Lower leg skin (tissue), 4 donors: ENCODE data around the gene NCKAP5L. TPM values are rescaled to one million over a fixed set of nuclear protein-coding genes. Genes with fewer than 3 reads are reported as not detected.
A peak's percentile ranks its signal among the peaks of the same experiment; 100 is the strongest.
"Not testable (repeated sequence)": the region's sequence is repeated elsewhere in the genome, so short reads cannot be mapped to it uniquely, and the experiment has no call there.

Experiments used
- DNase-seq, 2 donors: peaks; one replicate each; pipeline ENCODE4 v3.0.0-alpha.2; 2019; ENCODE audit warnings: low spot score in 2 of 2
- H3K4me3 ChIP-seq: fragments of 200-600 bp; sonication (generic); 2 replicates; pipeline ENCODE4 v1.5.1; 2017; ENCODE audit warnings: mild to moderate bottlenecking, low read depth; ENCODE audit not compliant: poor library complexity, severe bottlenecking
- POLR2A ChIP-seq, 2 donors: fragments of 450-650 bp; IDR thresholded peaks; one replicate each; pipeline ENCODE4 v1.6.1; 2016 to 2017; ENCODE audit warnings: antibody characterized with exemption in 2 of 2, mild to moderate bottlenecking in 1 of 2, moderate library complexity in 1 of 2
- WGBS, 2 donors: methylation state at CpG; one replicate each; pipeline ENCODE4 v1.1.5; 2018; 5-methylcytosine and 5-hydroxymethylcytosine counted together
- intact Hi-C: fragments of 100-400 bp; cut with DNase I; formaldehyde crosslinking; loops from one replicate; pipeline ENCODE4 v1.15.0; 2023; ENCODE audit warnings: low total_unique reads
- total RNA-seq, 4 donors: library from RNA; depleted of rRNA; stranded (reverse); fragments of >200 nt; gene quantifications; one replicate each; pipeline ENCODE4 v1.1.0, GENCODE V29; 2016
- TF ChIP-seq, protein P1 (sequence below), 3 donors: fragments of 450-650 bp; IDR thresholded peaks; one replicate each; pipeline ENCODE4 v1.5.1; 2016; ENCODE audit warnings: antibody characterized with exemption in 3 of 3, mild to moderate bottlenecking in 3 of 3, moderate library complexity in 2 of 3

Gene NCKAP5L
- total RNA-seq, 4 donors from 2014 or later, result 6.1 to 12.9 (median 9.0) TPM

DNA sequence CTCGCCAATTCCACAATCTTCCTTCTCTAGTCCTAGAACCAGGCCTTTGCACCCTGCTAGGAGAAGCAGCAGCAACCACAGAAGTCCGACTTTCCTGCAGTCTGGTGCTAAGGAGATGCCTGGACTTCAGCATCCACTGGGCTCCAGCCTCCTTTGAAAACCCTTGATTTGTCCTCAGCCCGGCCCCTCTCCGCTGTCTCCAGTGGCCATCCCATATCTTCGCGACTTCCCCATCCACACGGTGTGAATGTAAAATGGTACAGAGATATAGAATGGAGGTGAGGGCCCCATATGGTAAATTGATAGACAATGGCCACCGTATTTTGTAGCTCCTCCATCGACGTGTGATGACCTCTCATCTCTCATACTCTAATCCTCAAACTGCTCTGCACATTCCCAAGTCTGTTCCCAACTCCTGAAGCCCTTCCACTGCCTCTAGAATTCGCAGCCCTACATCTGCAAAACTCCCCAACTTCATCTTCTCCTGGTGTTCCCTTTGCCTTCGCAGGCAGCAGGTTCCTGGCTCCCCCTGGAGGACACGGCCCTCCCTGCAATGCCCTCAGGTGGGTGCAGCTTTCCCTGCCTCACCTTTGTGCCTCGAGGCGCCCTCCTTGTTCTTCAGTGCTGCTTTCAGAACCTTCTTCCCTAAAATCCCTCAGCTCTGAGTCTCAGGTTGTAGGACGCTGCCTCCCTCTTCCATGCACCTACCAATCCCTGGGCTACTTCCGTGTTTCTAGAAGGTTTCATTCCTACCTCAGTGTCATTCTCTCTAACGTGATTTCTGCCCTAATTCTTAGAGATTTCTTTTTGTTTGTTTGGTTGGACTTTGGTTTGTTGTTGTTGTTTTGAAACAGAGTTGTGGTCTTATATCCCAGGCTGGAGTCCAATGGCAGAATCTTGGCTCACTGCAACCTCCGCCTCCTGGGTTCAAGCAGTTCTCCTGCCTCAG lies 50.1 kb downstream of the NCKAP5L start:
- TF ChIP-seq, protein P1, sequence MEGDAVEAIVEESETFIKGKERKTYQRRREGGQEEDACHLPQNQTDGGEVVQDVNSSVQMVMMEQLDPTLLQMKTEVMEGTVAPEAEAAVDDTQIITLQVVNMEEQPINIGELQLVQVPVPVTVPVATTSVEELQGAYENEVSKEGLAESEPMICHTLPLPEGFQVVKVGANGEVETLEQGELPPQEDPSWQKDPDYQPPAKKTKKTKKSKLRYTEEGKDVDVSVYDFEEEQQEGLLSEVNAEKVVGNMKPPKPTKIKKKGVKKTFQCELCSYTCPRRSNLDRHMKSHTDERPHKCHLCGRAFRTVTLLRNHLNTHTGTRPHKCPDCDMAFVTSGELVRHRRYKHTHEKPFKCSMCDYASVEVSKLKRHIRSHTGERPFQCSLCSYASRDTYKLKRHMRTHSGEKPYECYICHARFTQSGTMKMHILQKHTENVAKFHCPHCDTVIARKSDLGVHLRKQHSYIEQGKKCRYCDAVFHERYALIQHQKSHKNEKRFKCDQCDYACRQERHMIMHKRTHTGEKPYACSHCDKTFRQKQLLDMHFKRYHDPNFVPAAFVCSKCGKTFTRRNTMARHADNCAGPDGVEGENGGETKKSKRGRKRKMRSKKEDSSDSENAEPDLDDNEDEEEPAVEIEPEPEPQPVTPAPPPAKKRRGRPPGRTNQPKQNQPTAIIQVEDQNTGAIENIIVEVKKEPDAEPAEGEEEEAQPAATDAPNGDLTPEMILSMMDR (IDR thresholded peaks at IDR 0.05), result peak in 1 of 3 donors; percentile 57
- no peak for TF ChIP-seq POLR2A (IDR thresholded peaks at IDR 0.05)
- intact Hi-C loops, result loop anchor here (10.0 kb wide), 1 partner anchor 277 kb away; the partner anchor contains the start of gene ASIC1
- no peak overlapping the region for H3K4me3 ChIP-seq
- no peak for DNase-seq
- 56 to 58% methylated on average over 19 of the region's 19 CpGs for WGBS, 2 donors

- WGBS, 2 donors, result 85 to 88% methylated on average over 3 of the region's 3 CpGs
- intact Hi-C loops, result loop anchor here (10.0 kb wide), 1 partner anchor 277 kb away; the partner anchor contains the start of gene ASIC1
- TF ChIP-seq POLR2A (IDR thresholded peaks at IDR 0.05), result no peak
- TF ChIP-seq, protein P1 (IDR thresholded peaks at IDR 0.05), result no peak
- DNase-seq, result no peak
- no peak overlapping the region for H3K4me3 ChIP-seq
Observed at GRCh38 chr12:49777341-49777740, 50.9 kb downstream of the NCKAP5L start.

- WGBS, 2 donors, result 59 to 66% methylated on average over 5 of the region's 5 CpGs
- H3K4me3 ChIP-seq, result no peak overlapping the region
- TF ChIP-seq POLR2A (IDR thresholded peaks at IDR 0.05), result no peak
- TF ChIP-seq, protein P1 (IDR thresholded peaks at IDR 0.05), result no peak
- intact Hi-C loops, result loop anchor here (10.0 kb wide), 1 partner anchor 278 kb away; the partner anchor contains the start of gene ASIC1
- DNase-seq, result no peak
Observed at GRCh38 chr12:49776858-49777257, 51.4 kb downstream of the NCKAP5L start.

DNA sequence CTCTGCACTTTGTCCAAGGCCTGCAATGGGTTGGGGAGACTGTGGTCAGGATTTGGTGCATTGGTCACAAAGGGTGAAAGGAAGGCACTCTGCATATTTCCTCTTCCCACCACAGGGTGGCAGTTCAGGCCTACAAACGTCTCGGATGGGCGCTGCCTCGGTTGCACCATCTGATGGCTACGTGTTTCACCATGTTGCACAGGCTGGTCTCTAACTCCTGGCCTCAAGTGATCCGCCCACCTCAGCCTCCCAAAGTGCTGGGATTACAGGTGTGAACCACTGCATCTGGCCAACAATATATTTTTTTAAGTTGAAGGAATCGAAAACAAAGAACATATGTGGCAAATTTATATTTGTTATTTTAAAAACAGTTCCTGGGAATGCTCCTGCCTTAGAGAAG lies 51.8 kb downstream of the NCKAP5L start:
- no peak overlapping the region for H3K4me3 ChIP-seq
- intact Hi-C loops, result loop anchor here (10.0 kb wide), 1 partner anchor 278 kb away; the partner anchor contains the start of gene ASIC1
- WGBS, 2 donors, result 10 to 11% methylated on average over 7 of the region's 7 CpGs
- DNase-seq, result peak; percentile 59 to 91
- TF ChIP-seq POLR2A (IDR thresholded peaks at IDR 0.05), result no peak
- TF ChIP-seq, protein P1 (IDR thresholded peaks at IDR 0.05), result peak in 1 of 3 donors; percentile 80

DNA sequence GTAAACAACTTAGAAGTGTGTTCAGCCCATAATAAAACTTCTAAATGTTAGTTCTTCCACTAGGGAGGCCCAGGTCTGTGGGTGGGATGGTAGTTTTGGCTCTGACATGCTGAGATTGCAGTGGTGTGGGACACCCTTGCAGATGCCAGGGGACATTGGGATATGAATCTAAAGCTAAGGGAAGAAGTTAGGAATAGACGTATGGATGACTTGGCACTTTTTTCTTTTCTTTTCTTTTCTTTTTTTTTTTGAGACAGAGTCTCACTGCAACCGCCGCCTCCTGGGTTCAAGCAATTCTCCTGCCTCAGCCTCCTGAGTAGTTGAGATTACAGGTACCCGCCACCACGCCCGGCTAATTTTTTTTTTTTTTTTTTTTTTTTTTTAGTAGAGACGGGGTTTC lies 55.1 kb downstream of the NCKAP5L start:
- 85 to 87% methylated on average over 7 of the region's 7 CpGs for WGBS, 2 donors
- intact Hi-C loops, result loop anchor here (10.0 kb wide), 1 partner anchor 282 kb away; the partner anchor contains the start of gene ASIC1
- H3K4me3 ChIP-seq, result not testable (repeated sequence)
- DNase-seq, result peak in 1 of 2 donors; percentile 17

GRCh38 chr12:49767333-49767732 lies 60.9 kb downstream of the NCKAP5L start:
- TF ChIP-seq, protein P1 (IDR thresholded peaks at IDR 0.05), result no peak
- TF ChIP-seq POLR2A (IDR thresholded peaks at IDR 0.05), result no peak
- no peak overlapping the region for H3K4me3 ChIP-seq
- intact Hi-C loops, result no loop called here
- 55 to 71% methylated on average over 4 of the region's 4 CpGs for WGBS, 2 donors
- peak in 1 of 2 donors; percentile 23 for DNase-seq
